Body of pancreas (tissue), 4 donors: ENCODE data around the gene CPNE7.

Source experiments
- POLR2A ChIP-seq, 3 donors: fragments of 450-650 bp; IDR thresholded peaks; one replicate each; pipeline ENCODE4 v1.6.1; 2016; ENCODE audit warnings: antibody characterized with exemption in 3 of 3, mild to moderate bottlenecking in 2 of 3
- TF ChIP-seq, protein P1 (sequence below), 7 experiments: fragments of 450-650 bp in 4 of 7; fragments of 200-600 bp in 3 of 7; sonication (generic) in 3 of 7; IDR thresholded peaks; one replicate each; pipeline ENCODE4 v1.5.1; 2016 to 2019; ENCODE audit warnings: antibody characterized with exemption in 7 of 7

DNA sequence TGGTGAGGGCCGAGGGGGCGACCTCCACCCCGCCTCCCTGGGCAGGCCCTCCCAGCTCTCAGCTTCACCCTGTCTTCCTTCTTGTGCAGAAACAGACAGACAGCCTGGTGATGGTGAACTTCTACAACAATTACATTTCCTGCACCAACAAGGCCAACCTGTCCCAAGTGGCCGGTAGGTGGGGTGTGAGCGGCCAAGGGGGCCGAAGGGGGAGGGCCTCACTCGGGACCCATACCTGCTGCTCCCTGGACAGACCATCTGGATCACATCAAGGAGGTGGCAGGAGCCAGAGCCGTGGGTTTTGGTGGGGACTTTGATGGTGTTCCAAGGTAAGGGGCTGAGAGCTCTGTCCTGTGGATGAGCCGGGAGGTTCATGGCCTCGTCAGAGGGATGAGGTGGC, 61.8 kb downstream of the CPNE7 start:
- TF ChIP-seq, protein P1, sequence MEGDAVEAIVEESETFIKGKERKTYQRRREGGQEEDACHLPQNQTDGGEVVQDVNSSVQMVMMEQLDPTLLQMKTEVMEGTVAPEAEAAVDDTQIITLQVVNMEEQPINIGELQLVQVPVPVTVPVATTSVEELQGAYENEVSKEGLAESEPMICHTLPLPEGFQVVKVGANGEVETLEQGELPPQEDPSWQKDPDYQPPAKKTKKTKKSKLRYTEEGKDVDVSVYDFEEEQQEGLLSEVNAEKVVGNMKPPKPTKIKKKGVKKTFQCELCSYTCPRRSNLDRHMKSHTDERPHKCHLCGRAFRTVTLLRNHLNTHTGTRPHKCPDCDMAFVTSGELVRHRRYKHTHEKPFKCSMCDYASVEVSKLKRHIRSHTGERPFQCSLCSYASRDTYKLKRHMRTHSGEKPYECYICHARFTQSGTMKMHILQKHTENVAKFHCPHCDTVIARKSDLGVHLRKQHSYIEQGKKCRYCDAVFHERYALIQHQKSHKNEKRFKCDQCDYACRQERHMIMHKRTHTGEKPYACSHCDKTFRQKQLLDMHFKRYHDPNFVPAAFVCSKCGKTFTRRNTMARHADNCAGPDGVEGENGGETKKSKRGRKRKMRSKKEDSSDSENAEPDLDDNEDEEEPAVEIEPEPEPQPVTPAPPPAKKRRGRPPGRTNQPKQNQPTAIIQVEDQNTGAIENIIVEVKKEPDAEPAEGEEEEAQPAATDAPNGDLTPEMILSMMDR (IDR thresholded peaks at IDR 0.05), result no peak
- no peak for TF ChIP-seq POLR2A (IDR thresholded peaks at IDR 0.05)
